Coronary artery (tissue), 2 donors: ENCODE data around the gene PDZD11.
"Not testable (repeated sequence)": the region's sequence is repeated elsewhere in the genome, so short reads cannot be mapped to it uniquely, and the experiment has no call there.

Experiments
- DNase-seq: peaks from one replicate; pipeline ENCODE4 v3.0.0-alpha.2; 2017; ENCODE audit warnings: low spot score
- H3K27ac ChIP-seq, 2 donors: fragments of 200-600 bp; sonication (generic); one replicate each; pipeline ENCODE4 v1.5.1; 2016 to 2019
- H3K4me3 ChIP-seq: fragments of 200-600 bp; sonication (generic); 2 replicates; pipeline ENCODE4 v1.5.1; 2016; ENCODE audit warnings: mild to moderate bottlenecking, moderate library complexity
- CTCF ChIP-seq: fragments of 200-600 bp; sonication (generic); IDR thresholded peaks from one replicate; pipeline ENCODE4 v1.5.1; 2019; ENCODE audit warnings: antibody characterized with exemption

The PDZD11 gene, protein sequence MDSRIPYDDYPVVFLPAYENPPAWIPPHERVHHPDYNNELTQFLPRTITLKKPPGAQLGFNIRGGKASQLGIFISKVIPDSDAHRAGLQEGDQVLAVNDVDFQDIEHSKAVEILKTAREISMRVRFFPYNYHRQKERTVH

GRCh38 chrX:70289793-70290770 lies at the start of gene PDZD11, which contains the start of gene KIF4A:
Gene PDZD11 (minus strand): TSS chrX:70289927. CDS start chrX:70289341, 586 bp downstream.
Gene KIF4A (plus strand): TSS chrX:70290104. CDS start chrX:70290459, 355 bp downstream.
- peak; percentile 81 for DNase-seq
- Histone ChIP-seq H3K27ac (peak within 1 kb of the TSS in 1 of 2 donors; percentile 84), H3K4me3 (peak within 1 kb of the TSS; percentile 71)
- no peak for TF ChIP-seq CTCF

GRCh38 chrX:70338290-70338689 lies 48.6 kb upstream of the PDZD11 start:
- TF ChIP-seq CTCF = no peak
- DNase-seq = no peak
- H3K4me3 ChIP-seq = no peak overlapping the region
- no peak overlapping the region for H3K27ac ChIP-seq

GRCh38 chrX:70336767-70337166 lies 47.0 kb upstream of the PDZD11 start:
- H3K4me3 ChIP-seq = no peak overlapping the region
- TF ChIP-seq CTCF = no peak
- no peak overlapping the region for H3K27ac ChIP-seq
- no peak for DNase-seq

- Histone ChIP-seq H3K4me3 (no peak overlapping the region), H3K27ac (no peak overlapping the region)
- TF ChIP-seq CTCF = no peak
- no peak for DNase-seq
Observed at GRCh38 chrX:70332600-70332999, 42.9 kb upstream of the PDZD11 start.

DNA sequence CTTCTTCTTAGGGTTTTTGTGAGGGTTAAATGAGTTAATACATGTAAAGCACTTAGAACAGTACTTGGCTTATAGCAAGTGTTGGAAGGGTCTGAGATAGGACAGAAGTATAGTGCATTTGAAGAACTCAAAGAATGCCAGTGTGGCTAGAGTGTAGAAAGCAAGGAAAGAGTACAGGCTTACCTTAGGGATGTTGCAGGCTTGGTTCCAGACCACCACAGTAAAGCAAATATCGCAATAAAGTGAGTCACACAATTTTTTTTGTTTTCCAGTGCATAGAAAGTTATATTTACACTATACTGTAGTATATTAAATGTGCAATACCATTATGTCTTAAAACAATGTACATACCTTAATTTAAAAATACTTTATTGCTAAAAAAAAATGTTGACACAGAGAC lies 41.4 kb upstream of the PDZD11 start:
- Histone ChIP-seq H3K4me3 (no peak overlapping the region), H3K27ac (no peak overlapping the region)
- TF ChIP-seq CTCF = no peak
- DNase-seq = no peak

GRCh38 chrX:70324326-70324725 lies 34.6 kb upstream of the PDZD11 start:
- no peak for TF ChIP-seq CTCF
- DNase-seq = no peak
- Histone ChIP-seq H3K27ac (no peak overlapping the region), H3K4me3 (no peak overlapping the region)

- not testable (repeated sequence) for DNase-seq, H3K4me3 ChIP-seq, H3K27ac ChIP-seq
Observed at GRCh38 chrX:70323628-70324027, 33.9 kb upstream of the PDZD11 start.
